Activated T-helper 1 cell treated with anti-CD3 and anti-CD28 coated beads, Interleukin-12 subunit alpha, Interleukin-12 subunit beta, Interleukin-2, Interleukin-4 antibody, amounts not matched to agents 30 ng/mL and 10 ng/mL and 1 ng/mL, durations not matched to agents 14 hours and 24 hours and 36 hours (primary cell): ENCODE data around the gene COL5A3. TPM values are rescaled to one million over a fixed set of nuclear protein-coding genes. Genes with fewer than 3 reads are reported as not detected.
"Not testable (repeated sequence)": the region's sequence is repeated elsewhere in the genome, so short reads cannot be mapped to it uniquely, and the experiment has no call there.

Experiments used
- DNase-seq: peaks from one replicate; pipeline ENCODE4 v3.0.0; 2021; ENCODE audit warnings: low spot score
- H3K27ac Mint-ChIP-seq: one replicate; pipeline ENCODE4 v1.8.0; 2021; ENCODE audit warnings: mild to moderate bottlenecking, mixed read lengths
- H3K27me3 Mint-ChIP-seq: one replicate; pipeline ENCODE4 v1.8.0; 2022; ENCODE audit warnings: mild to moderate bottlenecking, moderate library complexity, mixed read lengths; ENCODE audit not compliant: insufficient read depth
- H3K36me3 Mint-ChIP-seq: one replicate; pipeline ENCODE4 v1.8.0; 2021; ENCODE audit warnings: low read depth, mixed read lengths
- H3K4me1 Mint-ChIP-seq: one replicate; pipeline ENCODE4 v1.8.0; 2021; ENCODE audit warnings: low read depth, mixed read lengths
- H3K4me3 Mint-ChIP-seq: one replicate; pipeline ENCODE4 v1.8.0; 2021; ENCODE audit warnings: mild to moderate bottlenecking, moderate library complexity, mixed read lengths
- H3K9me3 Mint-ChIP-seq: one replicate; pipeline ENCODE4 v1.8.0; 2021; ENCODE audit warnings: mixed read lengths
- intact Hi-C: fragments of 100-400 bp; cut with micrococcal nuclease; formaldehyde crosslinking; loops from one replicate; pipeline ENCODE4 v1.15.1; 2024
- total RNA-seq: library from RNA; stranded (reverse); gene quantifications from 2 replicates; pipeline ENCODE4 v1.2.3, GENCODE V29; 2022

COL5A3 gene
- 0.67 and 0.76 TPM in 2 replicates for total RNA-seq

DNA sequence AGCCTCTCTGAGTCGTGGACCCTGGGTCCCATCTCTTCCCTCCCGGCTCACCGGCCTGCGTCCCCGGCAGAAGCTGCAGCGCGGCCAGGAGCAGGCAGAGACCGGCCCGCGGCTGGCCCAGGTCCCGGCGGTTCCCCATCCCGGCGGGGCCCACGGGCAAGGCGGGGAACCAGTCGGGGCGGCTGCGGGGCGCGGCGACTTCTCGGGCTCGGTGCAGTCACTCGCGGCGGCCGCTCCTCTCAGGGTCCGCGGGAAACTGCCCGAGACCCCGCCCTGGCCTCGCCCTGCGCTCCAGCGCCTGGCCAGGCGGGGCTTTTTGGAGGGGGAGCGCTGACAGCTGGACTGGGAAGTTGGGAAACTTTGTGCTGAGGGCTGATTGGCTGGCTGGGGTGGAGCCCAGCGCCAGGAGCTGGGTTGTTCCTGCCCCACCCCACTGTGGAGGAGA is at the start of gene COL5A3:
Gene COL5A3, minus strand, starts transcription at position 258 of the 445 bp plus-strand sequence. Its CDS starts 119 bp downstream, at position 139.
- Mint-ChIP-seq H3K4me1 (peaks cover 25% of the 10 kb centered on the region), H3K27me3 (peaks cover 44% of the 10 kb centered on the region), H3K27ac (peak within 1 kb of the TSS; percentile 1), H3K9me3 (no peaks in the 10 kb centered on the region), H3K4me3 (no peak within 1 kb of the TSS), H3K36me3 (no peaks in the 10 kb centered on the region)
- no peak for DNase-seq
- intact Hi-C loops: no loop called here

DNA sequence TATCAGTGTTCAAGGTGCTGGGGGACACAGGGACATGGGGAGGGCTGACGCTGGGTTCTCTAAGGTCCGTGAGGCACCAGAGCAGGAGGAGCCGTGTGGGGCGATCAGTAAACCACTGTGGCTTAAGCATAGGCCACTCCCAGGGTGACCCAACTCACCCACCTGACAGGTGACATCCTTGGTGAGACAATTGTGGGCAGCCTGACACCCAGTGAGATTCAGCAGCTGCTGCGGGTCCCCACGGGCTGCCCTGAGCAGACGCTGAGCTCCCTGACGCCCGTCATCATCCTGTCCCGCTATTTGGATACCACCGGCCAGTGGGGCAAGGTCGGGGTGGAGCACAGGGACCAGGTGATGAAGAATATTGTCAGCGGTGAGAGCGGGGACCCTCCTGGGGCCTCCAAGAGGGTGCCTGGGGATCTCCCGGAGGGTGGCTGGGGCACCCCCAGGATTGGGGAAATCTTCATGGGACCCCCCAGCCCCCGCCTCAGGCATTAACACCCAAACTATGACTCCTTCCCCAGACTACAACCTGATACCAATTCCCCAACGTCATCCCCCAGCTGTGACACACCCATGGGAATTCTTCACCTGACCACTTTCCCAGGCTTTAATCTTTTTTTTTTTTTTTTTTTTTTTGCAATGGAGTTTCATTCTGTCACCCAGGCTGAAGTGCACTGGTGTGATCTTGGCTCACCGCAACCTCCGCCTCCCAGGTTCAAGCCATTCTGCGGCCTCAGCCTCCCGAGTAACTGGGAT is 42.5 kb upstream of the COL5A3 start:
- no peak for DNase-seq
- no peaks in the 10 kb centered on the region for H3K4me1 Mint-ChIP-seq
- no peak overlapping the region for H3K4me3 Mint-ChIP-seq
- no peaks in the 10 kb centered on the region for H3K9me3 Mint-ChIP-seq
- peaks cover 2% of the 10 kb centered on the region for H3K27me3 Mint-ChIP-seq
- no peaks in the 10 kb centered on the region for H3K36me3 Mint-ChIP-seq
- intact Hi-C loops: no loop called here
- no peak overlapping the region for H3K27ac Mint-ChIP-seq

DNA sequence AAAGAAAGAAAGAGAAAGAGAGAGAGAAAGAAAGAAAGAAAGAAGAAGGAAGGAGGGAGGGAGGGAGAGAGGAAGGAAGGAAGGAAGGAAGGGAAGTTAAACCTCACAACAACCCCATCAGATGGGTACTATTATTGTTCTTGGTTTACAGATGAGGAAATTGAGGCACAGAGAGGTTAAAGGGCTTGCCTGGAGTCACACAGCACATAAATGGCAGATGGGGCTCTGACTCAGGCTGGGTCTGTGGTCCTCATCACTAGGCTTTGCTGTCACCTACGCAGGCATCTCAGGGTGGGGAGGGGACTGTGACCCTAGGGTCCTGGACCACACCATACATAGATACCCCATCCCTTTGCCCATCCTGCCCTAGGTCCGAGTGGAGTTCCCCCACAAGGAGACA is 39.3 kb upstream of the COL5A3 start:
- intact Hi-C loops: no loop called here
- DNase-seq: no peak
- Mint-ChIP-seq H3K27ac (no peak overlapping the region), H3K27me3 (peaks cover 3% of the 10 kb centered on the region), H3K9me3 (no peaks in the 10 kb centered on the region), H3K4me3 (no peak overlapping the region), H3K4me1 (no peaks in the 10 kb centered on the region), H3K36me3 (no peaks in the 10 kb centered on the region)

- H3K9me3 Mint-ChIP-seq: no peaks in the 10 kb centered on the region
- no peaks in the 10 kb centered on the region for H3K4me1 Mint-ChIP-seq
- DNase-seq: no peak
- H3K27me3 Mint-ChIP-seq: peaks cover 7% of the 10 kb centered on the region
- no peaks in the 10 kb centered on the region for H3K36me3 Mint-ChIP-seq
- H3K27ac Mint-ChIP-seq: no peak overlapping the region
- intact Hi-C loops: no loop called here
- no peak overlapping the region for H3K4me3 Mint-ChIP-seq
Observed at GRCh38 chr19:10045371-10045770, 35.1 kb upstream of the COL5A3 start.

DNA sequence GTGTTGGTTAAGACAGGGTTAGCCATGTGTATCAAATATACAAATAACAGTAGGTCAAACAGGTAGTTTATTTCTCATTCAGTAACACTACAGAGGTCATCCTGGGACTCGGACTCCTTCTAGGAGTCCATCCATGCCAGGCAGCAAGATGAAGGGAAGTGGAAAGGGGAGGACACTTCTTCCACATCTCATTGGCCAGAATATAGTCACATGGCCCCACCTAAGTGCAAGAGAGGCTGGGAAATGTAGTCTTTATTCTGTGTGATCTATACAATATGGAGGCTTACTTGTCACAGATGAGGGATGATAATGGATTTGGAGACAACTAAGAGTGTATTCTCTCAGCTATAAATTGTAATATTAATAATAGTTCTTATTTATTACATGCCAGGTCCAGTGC is 34.1 kb upstream of the COL5A3 start:
- no peak overlapping the region for H3K27ac Mint-ChIP-seq
- H3K4me3 Mint-ChIP-seq: no peak overlapping the region
- intact Hi-C loops: no loop called here
- no peak for DNase-seq
- peaks cover 7% of the 10 kb centered on the region for H3K27me3 Mint-ChIP-seq
- H3K4me1 Mint-ChIP-seq: no peaks in the 10 kb centered on the region
- no peaks in the 10 kb centered on the region for H3K36me3 Mint-ChIP-seq
- no peaks in the 10 kb centered on the region for H3K9me3 Mint-ChIP-seq

DNA sequence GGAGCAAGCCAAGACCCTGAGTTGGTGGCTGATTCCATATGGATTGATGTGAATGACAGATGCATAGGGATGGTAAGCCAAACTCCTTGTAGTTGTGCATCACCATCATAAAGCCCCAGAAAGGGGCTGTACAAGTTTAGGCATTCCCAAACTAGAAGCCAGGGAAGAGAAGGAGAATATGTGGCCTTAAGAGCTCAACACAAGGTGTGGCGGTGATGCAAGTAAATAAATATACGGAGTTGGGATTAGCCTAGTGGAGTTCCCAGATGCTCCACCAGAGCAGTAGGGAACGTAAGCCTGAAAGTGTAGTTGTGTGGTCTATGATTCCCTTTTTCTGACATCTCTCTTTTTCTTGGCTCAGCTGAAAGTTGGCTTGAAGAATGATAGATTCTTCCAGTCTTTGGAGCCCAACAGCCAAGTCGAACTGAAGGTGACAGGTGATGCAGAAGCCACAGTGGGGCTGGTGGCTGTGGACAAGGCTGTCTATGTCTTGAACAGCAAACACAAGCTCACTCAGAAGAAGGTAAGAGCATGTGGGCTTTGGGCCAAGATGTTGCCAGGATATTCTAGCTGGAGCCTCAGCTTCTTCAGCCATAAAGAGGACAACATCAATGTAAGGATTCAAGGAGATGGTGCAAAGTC is 33.1 kb upstream of the COL5A3 start:
- Mint-ChIP-seq H3K4me1 (no peaks in the 10 kb centered on the region), H3K4me3 (no peak overlapping the region), H3K27ac (no peak overlapping the region), H3K36me3 (no peaks in the 10 kb centered on the region), H3K9me3 (no peaks in the 10 kb centered on the region), H3K27me3 (peaks cover 7% of the 10 kb centered on the region)
- DNase-seq: no peak
- intact Hi-C loops: no loop called here

DNA sequence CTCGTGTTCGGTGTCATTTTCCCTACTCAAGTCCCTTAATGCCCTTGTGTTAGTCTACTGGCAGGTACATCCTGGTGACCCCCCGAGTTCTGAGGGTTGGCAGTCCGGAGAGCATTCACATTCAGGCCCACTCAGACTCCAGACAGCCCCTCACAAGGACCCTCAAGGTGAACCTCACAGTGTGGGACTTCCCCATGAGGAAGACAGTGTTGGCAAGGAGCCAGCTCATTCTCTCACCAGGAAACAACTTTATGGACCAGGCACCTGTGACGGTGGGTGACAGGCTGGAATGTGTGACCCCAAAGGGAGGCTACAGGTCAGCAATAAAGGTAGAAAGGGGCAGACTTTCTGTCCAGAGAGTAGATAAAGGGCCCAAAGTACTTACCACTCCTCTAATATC is 27.5 kb upstream of the COL5A3 start:
- no peaks in the 10 kb centered on the region for H3K36me3 Mint-ChIP-seq
- no peaks in the 10 kb centered on the region for H3K4me1 Mint-ChIP-seq
- DNase-seq: no peak
- peaks cover 1% of the 10 kb centered on the region for H3K27me3 Mint-ChIP-seq
- H3K4me3 Mint-ChIP-seq: no peak overlapping the region
- no peaks in the 10 kb centered on the region for H3K9me3 Mint-ChIP-seq
- H3K27ac Mint-ChIP-seq: no peak overlapping the region
- intact Hi-C loops: no loop called here

GRCh38 chr19:10037367-10037766 is 27.1 kb upstream of the COL5A3 start:
- no peak overlapping the region for H3K27ac Mint-ChIP-seq
- no peaks in the 10 kb centered on the region for H3K4me1 Mint-ChIP-seq
- peaks cover 5% of the 10 kb centered on the region for H3K27me3 Mint-ChIP-seq
- H3K9me3 Mint-ChIP-seq: no peaks in the 10 kb centered on the region
- H3K4me3 Mint-ChIP-seq: no peak overlapping the region
- DNase-seq: no peak
- intact Hi-C loops: no loop called here
- H3K36me3 Mint-ChIP-seq: no peaks in the 10 kb centered on the region

- Mint-ChIP-seq H3K9me3 (no peaks in the 10 kb centered on the region), H3K4me3 (no peak overlapping the region), H3K27ac (no peak overlapping the region), H3K36me3 (no peaks in the 10 kb centered on the region), H3K27me3 (peaks cover 5% of the 10 kb centered on the region), H3K4me1 (no peaks in the 10 kb centered on the region)
- intact Hi-C loops: no loop called here
- no peak for DNase-seq
Observed at GRCh38 chr19:10036601-10037071, 26.3 kb upstream of the COL5A3 start.

DNA sequence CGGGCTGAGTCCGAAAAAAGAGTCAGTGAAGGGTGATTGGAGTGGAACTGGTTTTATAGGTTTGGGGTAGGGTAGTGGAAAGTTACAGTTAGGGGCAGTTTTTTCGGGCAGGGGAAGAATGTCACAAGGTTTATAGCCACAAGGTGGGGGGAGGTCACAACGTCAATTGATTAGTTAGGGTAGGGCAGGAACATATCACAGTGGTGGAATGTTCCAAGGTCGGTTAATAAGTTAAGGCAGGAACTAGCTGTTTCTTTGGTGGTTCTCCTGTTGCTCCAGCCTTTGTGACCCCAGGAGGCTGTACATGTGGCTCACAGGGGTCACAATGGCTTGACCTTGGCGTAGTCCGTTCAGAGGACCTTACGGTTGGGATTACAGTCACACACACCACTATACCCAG is 23.3 kb upstream of the COL5A3 start:
- intact Hi-C loops: no loop called here
- Mint-ChIP-seq H3K9me3 (no peaks in the 10 kb centered on the region), H3K4me1 (no peaks in the 10 kb centered on the region), H3K36me3 (no peaks in the 10 kb centered on the region), H3K27me3 (peaks cover 5% of the 10 kb centered on the region), H3K27ac (no peak overlapping the region), H3K4me3 (no peak overlapping the region)
- no peak for DNase-seq

GRCh38 chr19:10027158-10027997 is 17.1 kb upstream of the COL5A3 start:
- intact Hi-C loops: loop anchor here (1.0 kb wide), 1 partner anchor 93 kb away; no protein-coding TSS in a partner anchor
- H3K36me3 Mint-ChIP-seq: no peaks in the 10 kb centered on the region
- no peaks in the 10 kb centered on the region for H3K9me3 Mint-ChIP-seq
- peak; percentile 72 for DNase-seq
- H3K27me3 Mint-ChIP-seq: peaks cover 16% of the 10 kb centered on the region
- no peaks in the 10 kb centered on the region for H3K4me1 Mint-ChIP-seq
- no peak overlapping the region for H3K4me3 Mint-ChIP-seq
- H3K27ac Mint-ChIP-seq: no peak overlapping the region

DNA sequence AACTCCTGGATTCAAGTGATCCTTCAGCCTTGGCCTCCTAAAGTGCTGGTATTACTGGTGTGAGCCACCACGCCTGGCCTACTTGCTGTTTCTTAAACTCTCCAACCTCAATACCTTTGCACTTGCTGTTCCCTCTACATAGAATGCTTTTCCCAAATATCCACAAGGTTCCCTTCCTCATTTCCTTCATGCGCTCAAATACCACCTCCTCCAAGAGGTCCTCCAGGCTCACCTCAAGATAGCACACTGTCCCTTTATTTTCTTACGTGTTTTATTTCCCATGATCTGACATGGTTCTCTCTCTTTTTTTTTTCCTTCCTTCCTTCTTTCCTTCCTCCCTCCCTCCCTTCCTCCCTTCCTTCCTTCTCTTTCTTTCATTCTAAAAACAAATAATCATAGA is 16.4 kb upstream of the COL5A3 start:
- no peak for DNase-seq
- Mint-ChIP-seq H3K4me1 (no peaks in the 10 kb centered on the region), H3K27ac (no peak overlapping the region), H3K9me3 (no peaks in the 10 kb centered on the region), H3K36me3 (no peaks in the 10 kb centered on the region), H3K4me3 (no peak overlapping the region), H3K27me3 (peaks cover 16% of the 10 kb centered on the region)
- intact Hi-C loops: loop anchor here (1.0 kb wide), 1 partner anchor 92 kb away; no protein-coding TSS in a partner anchor

DNA sequence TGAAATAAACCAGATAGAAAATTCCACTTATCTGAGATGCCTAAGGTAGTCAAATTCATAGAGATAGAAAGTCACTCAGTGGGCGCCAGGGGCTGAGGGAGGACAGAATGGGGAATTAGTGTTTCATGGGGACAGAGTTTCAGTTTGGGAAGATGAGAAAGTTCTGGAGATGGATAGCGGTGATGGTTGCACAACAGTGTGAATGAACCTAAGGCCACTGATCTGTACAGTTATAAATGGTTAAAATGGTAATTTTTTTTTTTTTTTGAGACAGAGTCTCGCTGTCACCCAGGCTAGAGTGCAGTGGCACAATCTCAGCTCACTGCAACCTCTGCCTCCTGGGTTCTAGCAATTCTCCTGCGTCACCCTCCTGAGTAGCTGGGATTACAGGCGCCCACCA is 12.8 kb upstream of the COL5A3 start:
- H3K4me3 Mint-ChIP-seq, DNase-seq, H3K4me1 Mint-ChIP-seq, intact Hi-C loops, H3K9me3 Mint-ChIP-seq, H3K36me3 Mint-ChIP-seq, H3K27ac Mint-ChIP-seq: not testable (repeated sequence)
- H3K27me3 Mint-ChIP-seq: peaks cover 16% of the 10 kb centered on the region
